ENCODE measurements around the gene ZC3H10. TPM values are rescaled to one million over a fixed set of nuclear protein-coding genes. Genes with fewer than 3 reads are reported as not detected.
"Not testable (repeated sequence)": the region's sequence is repeated elsewhere in the genome, so short reads cannot be mapped to it uniquely, and the experiment has no call there.

ZC3H10 gene
- total RNA-seq, 1 donor from 2014 or later: 4.1 TPM

DNA sequence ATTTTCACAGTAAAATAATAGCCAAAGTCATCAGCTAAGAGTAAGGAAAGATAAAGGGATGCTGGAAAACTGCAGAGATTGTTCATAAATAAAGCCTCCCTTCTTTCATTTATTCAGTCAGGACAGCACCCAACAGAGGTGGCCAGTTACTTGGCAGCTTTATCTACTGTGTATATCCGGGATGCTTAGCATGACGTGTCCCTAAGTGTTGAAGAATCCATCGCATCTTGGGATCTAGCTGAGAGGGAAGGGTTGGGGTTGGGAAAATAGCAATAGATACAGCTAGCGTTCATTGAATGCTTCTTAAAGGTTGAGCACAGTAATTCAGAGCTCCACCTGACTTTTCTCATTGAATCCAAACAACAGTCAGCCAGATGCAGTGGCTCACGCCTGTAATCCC is 43.7 kb upstream of the ZC3H10 start:
- H4K20me1 ChIP-seq (ENCODE audit: insufficient read depth, low read length): no peaks in the 10 kb centered on the region
- no peak overlapping the region for H3K9ac ChIP-seq (ENCODE audit: low read length)
- H3K79me2 ChIP-seq (ENCODE audit: insufficient read depth, low read length): no peaks in the 10 kb centered on the region
- H3K4me2 ChIP-seq (ENCODE audit: low read length): no peak overlapping the region
- H3K4me3 ChIP-seq (ENCODE audit: insufficient read depth, low read depth, low read length): no peak overlapping the region
- H3K9me3 Mint-ChIP-seq (ENCODE audit: unreplicated experiment): no peaks in the 10 kb centered on the region
- TF ChIP-seq, protein P1, sequence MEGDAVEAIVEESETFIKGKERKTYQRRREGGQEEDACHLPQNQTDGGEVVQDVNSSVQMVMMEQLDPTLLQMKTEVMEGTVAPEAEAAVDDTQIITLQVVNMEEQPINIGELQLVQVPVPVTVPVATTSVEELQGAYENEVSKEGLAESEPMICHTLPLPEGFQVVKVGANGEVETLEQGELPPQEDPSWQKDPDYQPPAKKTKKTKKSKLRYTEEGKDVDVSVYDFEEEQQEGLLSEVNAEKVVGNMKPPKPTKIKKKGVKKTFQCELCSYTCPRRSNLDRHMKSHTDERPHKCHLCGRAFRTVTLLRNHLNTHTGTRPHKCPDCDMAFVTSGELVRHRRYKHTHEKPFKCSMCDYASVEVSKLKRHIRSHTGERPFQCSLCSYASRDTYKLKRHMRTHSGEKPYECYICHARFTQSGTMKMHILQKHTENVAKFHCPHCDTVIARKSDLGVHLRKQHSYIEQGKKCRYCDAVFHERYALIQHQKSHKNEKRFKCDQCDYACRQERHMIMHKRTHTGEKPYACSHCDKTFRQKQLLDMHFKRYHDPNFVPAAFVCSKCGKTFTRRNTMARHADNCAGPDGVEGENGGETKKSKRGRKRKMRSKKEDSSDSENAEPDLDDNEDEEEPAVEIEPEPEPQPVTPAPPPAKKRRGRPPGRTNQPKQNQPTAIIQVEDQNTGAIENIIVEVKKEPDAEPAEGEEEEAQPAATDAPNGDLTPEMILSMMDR (IDR thresholded peaks at IDR 0.05; ENCODE audit: insufficient read depth, low read depth, low read length): no peak
- TF ChIP-seq EZH2 (IDR thresholded peaks at IDR 0.05; ENCODE audit: insufficient read depth, low read length): no peak
- peaks cover 3% of the 10 kb centered on the region for H3K4me1 Mint-ChIP-seq (ENCODE audit: low read depth, unreplicated experiment)
- no peaks in the 10 kb centered on the region for H3K27me3 ChIP-seq (ENCODE audit: insufficient read depth, low read length)
- DNase-seq (ENCODE audit: low read depth): no peak
- no peak overlapping the region for H2AFZ ChIP-seq (ENCODE audit: low read depth, low read length)
- no peaks in the 10 kb centered on the region for H3K36me3 Mint-ChIP-seq (ENCODE audit: low read depth, unreplicated experiment)
- no peaks in the 10 kb centered on the region for H3K9me3 ChIP-seq (ENCODE audit: insufficient read depth, low read depth, low read length)
- H3K4me1 ChIP-seq (ENCODE audit: insufficient read depth, low read length): no peaks in the 10 kb centered on the region
- H3K27me3 Mint-ChIP-seq (ENCODE audit: low read depth, unreplicated experiment): peaks cover 2% of the 10 kb centered on the region
- H3K27ac ChIP-seq (ENCODE audit: low read depth, low read length): no peak overlapping the region
- FAIRE-seq: no peak
- no peak overlapping the region for H3K4me3 Mint-ChIP-seq (ENCODE audit: unreplicated experiment)
- H3K36me3 ChIP-seq (ENCODE audit: insufficient read depth, low read length): no peaks in the 10 kb centered on the region
- no peak overlapping the region for H3K27ac Mint-ChIP-seq (ENCODE audit: unreplicated experiment)

DNA sequence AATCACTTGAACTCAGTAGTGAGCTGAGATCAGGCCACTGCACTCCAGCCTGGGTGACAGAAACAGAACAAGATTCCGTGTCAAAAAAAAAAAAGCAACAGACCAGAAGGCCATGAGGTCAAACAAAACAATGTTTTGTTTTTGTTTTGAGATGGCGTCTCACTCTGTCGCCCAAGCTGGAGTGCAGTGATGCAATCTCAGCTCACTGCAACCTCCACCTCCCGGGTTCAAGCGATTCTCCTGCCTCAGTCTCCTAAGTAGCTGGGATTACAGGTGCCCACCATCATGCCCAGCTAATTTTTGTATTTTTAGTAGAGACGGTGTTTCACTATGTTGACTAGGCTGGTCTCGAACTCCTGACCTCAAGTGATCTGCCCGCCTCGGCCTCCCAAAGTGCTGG is 40.1 kb upstream of the ZC3H10 start:
- not testable (repeated sequence) for H4K20me1 ChIP-seq (ENCODE audit: insufficient read depth, low read length); H3K79me2 ChIP-seq (ENCODE audit: insufficient read depth, low read length); H3K36me3 Mint-ChIP-seq (ENCODE audit: low read depth, unreplicated experiment); H3K36me3 ChIP-seq (ENCODE audit: insufficient read depth, low read length); H3K4me3 ChIP-seq (ENCODE audit: insufficient read depth, low read depth, low read length); H3K27ac Mint-ChIP-seq (ENCODE audit: unreplicated experiment); H3K9ac ChIP-seq (ENCODE audit: low read length); FAIRE-seq; H3K27ac ChIP-seq (ENCODE audit: low read depth, low read length); H3K4me3 Mint-ChIP-seq (ENCODE audit: unreplicated experiment); H3K27me3 Mint-ChIP-seq (ENCODE audit: low read depth, unreplicated experiment); H2AFZ ChIP-seq (ENCODE audit: low read depth, low read length); H3K9me3 Mint-ChIP-seq (ENCODE audit: unreplicated experiment); H3K4me2 ChIP-seq (ENCODE audit: low read length); H3K4me1 Mint-ChIP-seq (ENCODE audit: low read depth, unreplicated experiment); H3K9me3 ChIP-seq (ENCODE audit: insufficient read depth, low read depth, low read length); H3K4me1 ChIP-seq (ENCODE audit: insufficient read depth, low read length); DNase-seq (ENCODE audit: low read depth)
- peaks cover 22% of the 10 kb centered on the region for H3K27me3 ChIP-seq (ENCODE audit: insufficient read depth, low read length)

DNA sequence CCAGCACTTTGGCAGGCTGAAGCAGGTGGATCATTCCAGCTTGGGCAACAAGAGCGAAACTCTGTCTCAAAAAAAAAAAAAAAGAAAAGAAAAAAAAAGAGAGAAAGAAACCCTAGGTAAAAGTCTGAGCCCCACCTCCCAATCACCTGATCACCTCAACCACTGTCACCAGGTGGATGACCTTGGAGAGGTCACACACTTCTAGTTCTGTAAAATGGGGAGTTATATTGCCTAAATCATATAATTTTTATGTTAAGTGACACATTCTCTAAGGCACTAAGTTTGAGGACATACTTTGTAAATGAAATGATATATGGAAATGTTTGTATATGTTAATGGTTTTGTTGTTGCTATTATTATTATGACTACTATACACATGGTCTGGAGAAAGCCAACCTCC is 39.6 kb upstream of the ZC3H10 start:
- Histone ChIP-seq H3K4me2 (ENCODE audit: low read length) (peak overlapping the region; percentile 99), H3K4me1 (ENCODE audit: insufficient read depth, low read length) (peaks cover 6% of the 10 kb centered on the region), H3K9ac (ENCODE audit: low read length) (no peak overlapping the region), H3K27ac (ENCODE audit: low read depth, low read length) (no peak overlapping the region), H3K36me3 (ENCODE audit: insufficient read depth, low read length) (no peaks in the 10 kb centered on the region), H2AFZ (ENCODE audit: low read depth, low read length) (peak overlapping the region; percentile 95), H3K27me3 (ENCODE audit: insufficient read depth, low read length) (peaks cover 25% of the 10 kb centered on the region), H4K20me1 (ENCODE audit: insufficient read depth, low read length) (no peaks in the 10 kb centered on the region), H3K79me2 (ENCODE audit: insufficient read depth, low read length) (no peaks in the 10 kb centered on the region), H3K4me3 (ENCODE audit: insufficient read depth, low read depth, low read length) (no peak overlapping the region), H3K9me3 (ENCODE audit: insufficient read depth, low read depth, low read length) (no peaks in the 10 kb centered on the region)
- Mint-ChIP-seq H3K9me3 (ENCODE audit: unreplicated experiment) (no peaks in the 10 kb centered on the region), H3K27me3 (ENCODE audit: low read depth, unreplicated experiment) (peaks cover 4% of the 10 kb centered on the region), H3K4me3 (ENCODE audit: unreplicated experiment) (peak overlapping the region; percentile 61), H3K36me3 (ENCODE audit: low read depth, unreplicated experiment) (no peaks in the 10 kb centered on the region), H3K4me1 (ENCODE audit: low read depth, unreplicated experiment) (no peaks in the 10 kb centered on the region), H3K27ac (ENCODE audit: unreplicated experiment) (no peak overlapping the region)
- no peak for TF ChIP-seq EZH2 (IDR thresholded peaks at IDR 0.05; ENCODE audit: insufficient read depth, low read length)
- TF ChIP-seq, protein P1 (IDR thresholded peaks at IDR 0.05; ENCODE audit: insufficient read depth, low read depth, low read length): no peak
- DNase-seq (ENCODE audit: low read depth) (no peak), FAIRE-seq (no peak)
